Coronary artery (tissue), 2 donors: Measurements from ENCODE around the gene EIF4G1.

Source experiments
- DNase-seq: peaks from one replicate; pipeline ENCODE4 v3.0.0-alpha.2; 2017; ENCODE audit warnings: low spot score
- H3K27ac ChIP-seq, 2 donors: fragments of 200-600 bp; sonication (generic); one replicate each; pipeline ENCODE4 v1.5.1; 2016 to 2019
- H3K4me3 ChIP-seq: fragments of 200-600 bp; sonication (generic); 2 replicates; pipeline ENCODE4 v1.5.1; 2016; ENCODE audit warnings: mild to moderate bottlenecking, moderate library complexity
- TF ChIP-seq, protein P1 (sequence below): fragments of 200-600 bp; sonication (generic); IDR thresholded peaks from one replicate; pipeline ENCODE4 v1.5.1; 2019; ENCODE audit warnings: antibody characterized with exemption

EIF4G1 gene

DNA sequence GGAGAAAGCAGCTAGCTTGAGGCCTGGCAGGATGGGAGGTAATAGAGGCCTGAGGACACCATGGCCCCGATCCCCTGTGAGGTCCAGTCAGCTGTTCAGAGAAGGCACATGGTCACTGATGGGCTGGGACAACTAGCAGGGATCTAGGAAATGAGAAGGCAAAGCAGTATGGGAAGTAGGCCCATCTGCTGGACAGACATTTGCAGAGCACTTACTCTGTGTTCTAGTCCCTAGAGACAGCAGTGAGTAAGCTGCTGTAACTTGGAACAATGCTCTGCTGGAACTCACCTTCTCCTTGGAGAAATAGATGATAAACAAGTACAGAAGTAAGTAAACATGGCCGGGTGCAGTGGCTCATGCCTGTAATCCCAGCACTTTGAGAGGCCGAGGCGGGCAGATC is 31.5 kb upstream of the EIF4G1 start:
- DNase-seq: no peak
- no peak overlapping the region for H3K4me3 ChIP-seq
- H3K27ac ChIP-seq: no peak overlapping the region
- TF ChIP-seq, protein P1, sequence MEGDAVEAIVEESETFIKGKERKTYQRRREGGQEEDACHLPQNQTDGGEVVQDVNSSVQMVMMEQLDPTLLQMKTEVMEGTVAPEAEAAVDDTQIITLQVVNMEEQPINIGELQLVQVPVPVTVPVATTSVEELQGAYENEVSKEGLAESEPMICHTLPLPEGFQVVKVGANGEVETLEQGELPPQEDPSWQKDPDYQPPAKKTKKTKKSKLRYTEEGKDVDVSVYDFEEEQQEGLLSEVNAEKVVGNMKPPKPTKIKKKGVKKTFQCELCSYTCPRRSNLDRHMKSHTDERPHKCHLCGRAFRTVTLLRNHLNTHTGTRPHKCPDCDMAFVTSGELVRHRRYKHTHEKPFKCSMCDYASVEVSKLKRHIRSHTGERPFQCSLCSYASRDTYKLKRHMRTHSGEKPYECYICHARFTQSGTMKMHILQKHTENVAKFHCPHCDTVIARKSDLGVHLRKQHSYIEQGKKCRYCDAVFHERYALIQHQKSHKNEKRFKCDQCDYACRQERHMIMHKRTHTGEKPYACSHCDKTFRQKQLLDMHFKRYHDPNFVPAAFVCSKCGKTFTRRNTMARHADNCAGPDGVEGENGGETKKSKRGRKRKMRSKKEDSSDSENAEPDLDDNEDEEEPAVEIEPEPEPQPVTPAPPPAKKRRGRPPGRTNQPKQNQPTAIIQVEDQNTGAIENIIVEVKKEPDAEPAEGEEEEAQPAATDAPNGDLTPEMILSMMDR: no peak

DNA sequence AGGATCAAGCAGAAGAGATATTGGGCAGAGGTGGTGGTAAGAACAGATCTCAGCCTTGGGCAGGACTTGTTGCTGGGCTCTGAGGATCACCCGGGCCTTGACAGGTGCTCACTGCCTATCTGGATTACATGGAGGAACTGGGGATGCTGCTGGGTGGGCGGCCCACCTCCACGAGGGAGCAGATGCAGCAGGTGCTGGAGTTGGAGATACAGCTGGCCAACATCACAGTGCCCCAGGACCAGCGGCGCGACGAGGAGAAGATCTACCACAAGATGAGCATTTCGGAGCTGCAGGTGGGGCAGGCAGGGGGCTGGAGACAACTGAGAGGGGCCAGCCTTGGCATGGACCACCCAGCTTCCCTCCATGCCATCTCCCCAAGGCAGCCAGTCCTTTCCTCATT is 30.7 kb upstream of the EIF4G1 start:
- Histone ChIP-seq H3K4me3 (no peak overlapping the region), H3K27ac (no peak overlapping the region)
- TF ChIP-seq, protein P1: no peak
- DNase-seq: no peak

DNA sequence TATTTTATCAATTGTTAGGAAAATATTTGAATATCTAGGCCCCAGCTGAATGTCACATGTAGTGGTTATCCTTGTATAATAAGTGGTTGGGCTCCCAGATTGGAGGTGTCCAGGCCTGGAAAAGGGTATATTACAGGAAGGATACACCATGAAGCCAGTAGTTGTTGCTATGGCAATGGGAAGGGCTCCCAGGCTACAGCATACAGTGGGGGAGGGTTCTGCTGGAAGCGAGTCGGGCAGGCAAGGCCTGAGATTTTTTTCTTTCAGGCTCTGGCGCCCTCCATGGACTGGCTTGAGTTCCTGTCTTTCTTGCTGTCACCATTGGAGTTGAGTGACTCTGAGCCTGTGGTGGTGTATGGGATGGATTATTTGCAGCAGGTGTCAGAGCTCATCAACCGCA is 29.7 kb upstream of the EIF4G1 start:
- no peak for DNase-seq
- Histone ChIP-seq H3K4me3 (no peak overlapping the region), H3K27ac (no peak overlapping the region)
- TF ChIP-seq, protein P1: no peak

DNA sequence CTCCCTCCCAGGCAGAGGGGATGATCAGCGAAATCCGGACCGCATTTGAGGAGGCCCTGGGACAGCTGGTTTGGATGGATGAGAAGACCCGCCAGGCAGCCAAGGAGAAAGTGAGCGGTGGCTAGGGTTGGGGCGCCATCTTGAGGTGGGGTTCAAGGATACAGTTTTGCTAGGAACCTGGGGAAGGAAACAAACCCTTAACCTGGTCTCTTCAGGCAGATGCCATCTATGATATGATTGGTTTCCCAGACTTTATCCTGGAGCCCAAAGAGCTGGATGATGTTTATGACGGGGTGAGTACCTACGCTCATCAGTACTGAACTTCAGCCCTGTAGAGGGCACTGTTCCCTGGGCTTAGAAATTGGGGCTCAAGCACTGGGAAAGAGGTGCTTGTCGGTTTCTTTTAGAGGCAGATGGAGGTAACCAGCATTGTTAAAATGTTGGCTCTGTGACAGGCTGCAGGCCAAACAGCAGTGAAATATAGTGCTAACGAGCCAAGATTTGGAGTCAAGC is 24.9 kb upstream of the EIF4G1 start:
- Histone ChIP-seq H3K27ac (no peak overlapping the region), H3K4me3 (no peak overlapping the region)
- DNase-seq: no peak
- TF ChIP-seq, protein P1: peak; percentile 20

DNA sequence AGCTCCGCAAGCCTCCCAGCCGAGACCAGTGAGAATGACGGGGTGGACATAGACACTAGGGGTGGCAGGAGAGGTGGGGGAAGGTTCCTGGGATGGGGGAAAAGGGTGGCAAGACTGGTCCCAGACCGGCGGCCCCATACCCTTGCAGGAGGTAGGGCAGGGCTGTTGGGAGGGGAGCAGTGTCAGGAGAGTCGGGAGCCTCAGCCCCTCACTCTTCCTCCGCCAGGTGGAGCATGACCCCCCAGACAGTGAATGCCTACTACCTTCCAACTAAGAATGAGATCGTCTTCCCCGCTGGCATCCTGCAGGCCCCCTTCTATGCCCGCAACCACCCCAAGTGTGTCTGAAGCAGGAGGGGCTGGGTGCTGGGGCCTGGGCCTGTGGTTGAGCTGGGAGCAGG is 24.1 kb upstream of the EIF4G1 start:
- Histone ChIP-seq H3K27ac (no peak overlapping the region), H3K4me3 (no peak overlapping the region)
- TF ChIP-seq, protein P1: no peak
- DNase-seq: no peak

DNA sequence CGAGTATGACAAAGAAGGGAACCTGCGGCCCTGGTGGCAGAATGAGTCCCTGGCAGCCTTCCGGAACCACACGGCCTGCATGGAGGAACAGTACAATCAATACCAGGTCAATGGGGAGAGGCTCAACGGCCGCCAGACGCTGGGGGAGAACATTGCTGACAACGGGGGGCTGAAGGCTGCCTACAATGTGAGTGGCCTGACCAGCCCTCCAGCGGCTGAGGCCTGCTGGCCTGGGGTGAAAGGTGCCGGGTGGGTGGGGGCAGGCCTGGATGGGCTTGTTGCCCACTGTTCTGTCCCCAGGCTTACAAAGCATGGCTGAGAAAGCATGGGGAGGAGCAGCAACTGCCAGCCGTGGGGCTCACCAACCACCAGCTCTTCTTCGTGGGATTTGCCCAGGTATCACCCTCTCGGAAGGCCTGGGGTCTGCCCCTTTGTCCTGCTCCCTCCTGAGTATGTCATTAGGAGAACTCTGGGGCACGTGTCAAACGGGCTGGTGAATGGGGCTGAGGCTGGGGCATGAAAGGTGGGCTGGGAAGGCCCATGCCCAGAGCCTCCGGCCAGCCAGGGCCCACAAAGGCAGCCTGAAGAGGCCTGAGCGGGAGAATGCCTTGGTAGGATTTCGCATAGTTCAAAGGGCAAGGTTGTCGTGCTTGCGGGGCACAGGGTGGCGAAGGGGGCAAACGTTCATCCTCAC is 23.2 kb upstream of the EIF4G1 start:
- TF ChIP-seq, protein P1: no peak
- Histone ChIP-seq H3K27ac (no peak overlapping the region), H3K4me3 (no peak overlapping the region)
- no peak for DNase-seq

DNA sequence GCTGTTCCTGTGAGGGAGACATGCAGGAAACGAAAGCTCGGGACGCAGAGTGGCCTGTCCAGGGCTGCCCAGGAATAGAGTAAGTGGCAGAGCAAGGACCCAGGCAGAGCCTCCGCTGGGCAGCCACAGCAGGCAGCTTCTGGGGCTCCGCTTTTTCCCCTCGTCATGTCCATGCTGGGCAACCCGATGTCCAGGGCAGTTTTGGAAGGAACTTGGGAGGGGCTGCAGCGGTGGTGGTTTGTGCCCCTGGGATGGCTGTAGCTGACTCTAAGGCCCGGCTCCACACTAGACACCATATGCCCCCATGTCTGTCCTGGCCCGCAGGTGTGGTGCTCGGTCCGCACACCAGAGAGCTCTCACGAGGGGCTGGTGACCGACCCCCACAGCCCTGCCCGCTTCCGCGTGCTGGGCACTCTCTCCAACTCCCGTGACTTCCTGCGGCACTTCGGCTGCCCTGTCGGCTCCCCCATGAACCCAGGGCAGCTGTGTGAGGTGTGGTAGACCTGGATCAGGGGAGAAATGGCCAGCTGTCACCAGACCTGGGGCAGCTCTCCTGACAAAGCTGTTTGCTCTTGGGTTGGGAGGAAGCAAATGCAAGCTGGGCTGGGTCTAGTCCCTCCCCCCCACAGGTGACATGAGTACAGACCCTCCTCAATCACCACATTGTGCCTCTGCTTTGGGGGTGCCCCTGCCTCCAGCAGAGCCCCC is 22.5 kb upstream of the EIF4G1 start:
- TF ChIP-seq, protein P1: no peak
- DNase-seq: no peak
- H3K27ac ChIP-seq: no peak overlapping the region
- no peak overlapping the region for H3K4me3 ChIP-seq
